DOHH2 (cell line): ENCODE data around the gene SETDB1.

Experiments used
- EZH2phosphoT487 ChIP-seq: fragments of 200-600 bp; sonication (generic); IDR thresholded peaks from 2 replicates; pipeline ENCODE4 v1.6.1; 2017; ENCODE audit warnings: borderline replicate concordance, mild to moderate bottlenecking, antibody characterized with exemption, low read length, moderate library complexity, mixed read lengths
- TF ChIP-seq, protein P1 (sequence below): fragments of 200-600 bp; sonication (generic); IDR thresholded peaks from one replicate; pipeline ENCODE4 v1.5.1; 2014; ENCODE audit warnings: antibody characterized with exemption, mild to moderate bottlenecking, low read depth, low read length; ENCODE audit not compliant: poor library complexity, severe bottlenecking

GRCh38 chr1:151002051-151002450 is 75.9 kb downstream of the SETDB1 start:
- TF ChIP-seq, protein P1, sequence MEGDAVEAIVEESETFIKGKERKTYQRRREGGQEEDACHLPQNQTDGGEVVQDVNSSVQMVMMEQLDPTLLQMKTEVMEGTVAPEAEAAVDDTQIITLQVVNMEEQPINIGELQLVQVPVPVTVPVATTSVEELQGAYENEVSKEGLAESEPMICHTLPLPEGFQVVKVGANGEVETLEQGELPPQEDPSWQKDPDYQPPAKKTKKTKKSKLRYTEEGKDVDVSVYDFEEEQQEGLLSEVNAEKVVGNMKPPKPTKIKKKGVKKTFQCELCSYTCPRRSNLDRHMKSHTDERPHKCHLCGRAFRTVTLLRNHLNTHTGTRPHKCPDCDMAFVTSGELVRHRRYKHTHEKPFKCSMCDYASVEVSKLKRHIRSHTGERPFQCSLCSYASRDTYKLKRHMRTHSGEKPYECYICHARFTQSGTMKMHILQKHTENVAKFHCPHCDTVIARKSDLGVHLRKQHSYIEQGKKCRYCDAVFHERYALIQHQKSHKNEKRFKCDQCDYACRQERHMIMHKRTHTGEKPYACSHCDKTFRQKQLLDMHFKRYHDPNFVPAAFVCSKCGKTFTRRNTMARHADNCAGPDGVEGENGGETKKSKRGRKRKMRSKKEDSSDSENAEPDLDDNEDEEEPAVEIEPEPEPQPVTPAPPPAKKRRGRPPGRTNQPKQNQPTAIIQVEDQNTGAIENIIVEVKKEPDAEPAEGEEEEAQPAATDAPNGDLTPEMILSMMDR = no peak
- no peak for TF ChIP-seq EZH2phosphoT487
